ENCODE measurements around the gene CAVIN2.

GRCh38 chr2:191847764-191848163, 876 bp upstream of the CAVIN2 start:
- TF ChIP-seq CTCF (IDR thresholded peaks at IDR 0.05; ENCODE audit: poor library complexity) (no peak), EZH2 (IDR thresholded peaks at IDR 0.05; ENCODE audit: borderline replicate concordance) (no peak), EZH2phosphoT487 (IDR thresholded peaks at IDR 0.05; ENCODE audit: low read depth, severe bottlenecking, unreplicated experiment) (no peak)
